ENCODE data around the gene KCNMB1. TPM values are rescaled to one million over a fixed set of nuclear protein-coding genes. Genes with fewer than 3 reads are reported as not detected.
A peak's percentile ranks its signal among the peaks of the same experiment; 100 is the strongest.

KCNMB1 gene
- total RNA-seq, 4 donors from 2014 or later, result 0.07 to 0.09 TPM; not detected in 2

- peaks cover 0 to 9% (median 4%) of the 10 kb centered on the region in 3 donors for H3K27me3 ChIP-seq
- in situ Hi-C loops (cut with MboI; ENCODE audit: low sequenced_read_pairs in 4 of 4) (no loop called here), intact Hi-C loops (cut with DNase I; ENCODE audit: low total_unique reads) (no loop called here)
- H3K9me3 ChIP-seq, result no peaks in the 10 kb centered on the region
- no peak for DNase-seq
- H3K27ac ChIP-seq, result no peak overlapping the region
- no peak overlapping the region for H3K4me3 ChIP-seq
- no peaks in the 10 kb centered on the region for H3K4me1 ChIP-seq
- ATAC-seq, result no peak
- no peaks in the 10 kb centered on the region for H3K36me3 ChIP-seq
- TF ChIP-seq CTCF (IDR thresholded peaks at IDR 0.05 in 4 of 5, conservative IDR thresholded peaks at IDR 0.05 in 1 of 5) (no peak), POLR2A (IDR thresholded peaks at IDR 0.05) (no peak)
These were observed 4.1 kb upstream of the KCNMB1 start for GRCh38 chr5:170393235-170393634.

- ATAC-seq, result no peak
- DNase-seq, result no peak
- intact Hi-C loops (cut with DNase I; ENCODE audit: low total_unique reads) (no loop called here), in situ Hi-C loops (cut with MboI; ENCODE audit: low sequenced_read_pairs in 4 of 4) (no loop called here)
- TF ChIP-seq POLR2A (IDR thresholded peaks at IDR 0.05) (no peak), CTCF (IDR thresholded peaks at IDR 0.05 in 4 of 5, conservative IDR thresholded peaks at IDR 0.05 in 1 of 5) (no peak)
- H3K4me3 ChIP-seq, result no peak overlapping the region
- H3K27ac ChIP-seq, result no peak overlapping the region
- no peaks in the 10 kb centered on the region for H3K9me3 ChIP-seq
- H3K4me1 ChIP-seq, result no peaks in the 10 kb centered on the region
- peaks cover 0 to 8% (median 4%) of the 10 kb centered on the region in 3 donors for H3K27me3 ChIP-seq
- H3K36me3 ChIP-seq, result no peaks in the 10 kb centered on the region
These were observed 1.3 kb upstream of the KCNMB1 start for GRCh38 chr5:170390472-170390871.

- no peak for ATAC-seq
- H3K4me3 ChIP-seq, result peak overlapping the region in 1 of 4 donors; percentile 13
- no peak overlapping the region for H3K27ac ChIP-seq
These were observed 354 bp upstream of the KCNMB1 start for GRCh38 chr5:170389550-170389892.

GRCh38 chr5:170387775-170388639 is 1.2 kb downstream of the KCNMB1 start:
- in situ Hi-C loops (cut with MboI; ENCODE audit: low sequenced_read_pairs in 4 of 4) (no loop called here), intact Hi-C loops (cut with DNase I; ENCODE audit: low total_unique reads) (no loop called here)
- Histone ChIP-seq H3K4me1 (no peaks in the 10 kb centered on the region), H3K36me3 (no peaks in the 10 kb centered on the region), H3K4me3 (no peak overlapping the region), H3K9me3 (no peaks in the 10 kb centered on the region), H3K27me3 (peaks cover 0 to 8% (median 4%) of the 10 kb centered on the region in 3 donors), H3K27ac (no peak overlapping the region)
- DNase-seq, result no peak
- no peak for TF ChIP-seq POLR2A (IDR thresholded peaks at IDR 0.05)
- no peak for TF ChIP-seq CTCF (IDR thresholded peaks at IDR 0.05 in 4 of 5, conservative IDR thresholded peaks at IDR 0.05 in 1 of 5)
- no peak for ATAC-seq

More at GRCh38 chr5:170389550-170389892, 354 bp upstream of the KCNMB1 start:
- in situ Hi-C loops (cut with MboI; ENCODE audit: low sequenced_read_pairs in 4 of 4) (no loop called here), intact Hi-C loops (cut with DNase I; ENCODE audit: low total_unique reads) (no loop called here)
- TF ChIP-seq CTCF (IDR thresholded peaks at IDR 0.05 in 4 of 5, conservative IDR thresholded peaks at IDR 0.05 in 1 of 5), result no peak
- no peak for TF ChIP-seq POLR2A (IDR thresholded peaks at IDR 0.05)
- Histone ChIP-seq H3K9me3 (no peaks in the 10 kb centered on the region), H3K36me3 (no peaks in the 10 kb centered on the region), H3K27me3 (peaks cover 0 to 8% (median 4%) of the 10 kb centered on the region in 3 donors), H3K4me1 (no peaks in the 10 kb centered on the region)
- no peak for DNase-seq
